ENCODE measurements around the gene RAB27A.

DNA sequence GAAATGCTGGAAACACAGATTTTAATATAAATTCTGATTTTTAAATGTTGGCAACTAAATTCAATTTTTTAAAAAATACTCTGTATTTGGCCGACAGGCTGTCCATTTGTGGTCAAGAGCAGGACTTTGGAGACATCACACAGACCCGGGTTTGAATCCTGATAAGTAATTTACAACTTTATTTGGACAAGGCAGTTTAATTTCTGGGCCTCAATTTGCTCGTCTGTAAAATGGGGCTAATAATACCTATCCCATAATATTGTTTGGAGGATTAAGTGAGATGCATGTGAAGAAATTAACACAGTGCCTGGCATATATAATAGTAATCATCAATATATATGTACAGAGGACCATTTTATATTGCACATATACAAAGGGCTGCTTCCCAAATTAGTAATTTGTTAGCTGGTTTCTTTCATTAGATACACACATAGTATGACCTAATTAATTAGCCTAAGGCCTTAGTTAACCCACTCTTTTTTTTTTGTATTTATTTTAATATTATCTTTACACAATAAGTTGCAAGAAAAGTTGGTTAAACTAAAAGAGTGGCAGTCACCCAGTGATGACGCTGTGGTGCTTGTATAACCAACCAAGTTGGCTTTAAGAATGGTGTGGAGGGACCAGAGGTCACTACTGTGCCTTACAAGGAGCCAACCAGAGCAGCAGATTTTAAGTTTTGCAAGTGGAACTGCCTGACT, 30.1 kb upstream of the RAB27A start:
- no peak for TF ChIP-seq POLR2A (IDR thresholded peaks at IDR 0.05; ENCODE audit: low read depth, low read length)
- no peak for TF ChIP-seq POLR2AphosphoS5 (IDR thresholded peaks at IDR 0.05; ENCODE audit: low read depth, low read length)

All from GM12891 (cell line).